GM12892 (cell line): ENCODE data around the gene NEDD1.

Experiments
- POLR2AphosphoS5 ChIP-seq: IDR thresholded peaks from 2 replicates; pipeline ENCODE4 v1.6.1; 2011; ENCODE audit warnings: low read depth, low read length, control low read depth
- TAF1 ChIP-seq: IDR thresholded peaks from 2 replicates; pipeline ENCODE4 v1.6.1; 2011; ENCODE audit warnings: low read depth, mild to moderate bottlenecking, control low read depth, low read length, borderline replicate concordance

- no peak for TF ChIP-seq POLR2AphosphoS5
- no peak for TF ChIP-seq TAF1
Measured at GRCh38 chr12:96872961-96873360, 34.1 kb upstream of the NEDD1 start.
